ENCODE results near the gene FHDC1. TPM values are rescaled to one million over a fixed set of nuclear protein-coding genes. Genes with fewer than 3 reads are reported as not detected.
A peak's percentile ranks its signal among the peaks of the same experiment; 100 is the strongest.

FHDC1 gene
- polyA plus RNA-seq, 3 donors: 0.21 TPM; not detected in 2

- 44% methylated on average over 9 of the region's 17 CpGs for WGBS (ENCODE audit: insufficient coverage)
- H3K27ac Mint-ChIP-seq: no peak overlapping the region
- H3K4me1 Mint-ChIP-seq: peaks cover 23% of the 10 kb centered on the region
- DNase-seq: no peak
- peaks cover 0 to 37% of the 10 kb centered on the region in 2 donors for H3K9me3 ChIP-seq (replicated peaks in 1 of 2; ENCODE audit: control insufficient read depth in 1 of 2, insufficient read depth in 1 of 2, low read length in 2 of 2)
- H3K4me3 Mint-ChIP-seq: peak overlapping the region; percentile 60 to 92
- intact Hi-C loops (cut with micrococcal nuclease): no loop called here
- H4K20me1 ChIP-seq (ENCODE audit: insufficient read depth, low read length): no peaks in the 10 kb centered on the region
- H2AFZ ChIP-seq (ENCODE audit: insufficient read depth, low read depth, low read length, poor library complexity, severe bottlenecking): no peak overlapping the region
- peaks cover 14 to 16% of the 10 kb centered on the region in 2 donors for H3K36me3 Mint-ChIP-seq
- no peaks in the 10 kb centered on the region for H3K79me2 ChIP-seq (ENCODE audit: insufficient read depth, low read length)
- H3K4me3 ChIP-seq (replicated peaks in 1 of 3; ENCODE audit: low read depth in 2 of 3, low read length in 3 of 3): peak overlapping the region in 1 of 3 experiments; percentile 76
- peaks cover 28 to 36% of the 10 kb centered on the region in 2 donors for H3K4me1 ChIP-seq (ENCODE audit: control insufficient read depth in 1 of 2, insufficient read depth in 2 of 2, low read length in 2 of 2)
- peaks cover 63 to 82% (median 69%) of the 10 kb centered on the region in 3 donors for H3K27me3 Mint-ChIP-seq (ENCODE audit: low read depth in 3 of 3)
- H3K4me2 ChIP-seq (replicated peaks; ENCODE audit: extremely low read depth, low read length, poor library complexity, severe bottlenecking): peak overlapping the region; percentile 89
- no peak overlapping the region for H3K27ac ChIP-seq (ENCODE audit: low read depth in 1 of 2, low read length in 2 of 2)
- peaks cover 0 to 31% (median 16%) of the 10 kb centered on the region in 7 donors for H3K9me3 Mint-ChIP-seq
- peaks cover 65 to 82% of the 10 kb centered on the region in 2 donors for H3K27me3 ChIP-seq (ENCODE audit: control insufficient read depth in 2 of 2, insufficient read depth in 2 of 2, low read length in 2 of 2)
- H3K36me3 ChIP-seq (replicated peaks in 1 of 2; ENCODE audit: control insufficient read depth in 1 of 2, insufficient read depth in 2 of 2, low read length in 2 of 2): no peaks in the 10 kb centered on the region
- no peak for TF ChIP-seq CTCF (IDR thresholded peaks at IDR 0.05)
- H3K9ac ChIP-seq (ENCODE audit: insufficient read depth, low read length, poor library complexity, severe bottlenecking): no peak overlapping the region
These were observed 2.3 kb downstream of the FHDC1 start for GRCh38 chr4:152938237-152938947.

GRCh38 chr4:152939621-152940020 lies 3.5 kb downstream of the FHDC1 start:
- no peak overlapping the region for H3K27ac Mint-ChIP-seq
- H3K4me3 Mint-ChIP-seq: peak overlapping the region in 1 of 2 donors; percentile 92
- peaks cover 0 to 32% of the 10 kb centered on the region in 2 donors for H3K9me3 ChIP-seq (replicated peaks in 1 of 2; ENCODE audit: control insufficient read depth in 1 of 2, insufficient read depth in 1 of 2, low read length in 2 of 2)
- H3K27me3 Mint-ChIP-seq (ENCODE audit: low read depth in 3 of 3): peaks cover 52 to 69% (median 57%) of the 10 kb centered on the region in 3 donors
- no peaks in the 10 kb centered on the region for H3K79me2 ChIP-seq (ENCODE audit: insufficient read depth, low read length)
- no peaks in the 10 kb centered on the region for H4K20me1 ChIP-seq (ENCODE audit: insufficient read depth, low read length)
- no peak overlapping the region for H2AFZ ChIP-seq (ENCODE audit: insufficient read depth, low read depth, low read length, poor library complexity, severe bottlenecking)
- H3K27ac ChIP-seq (ENCODE audit: low read depth in 1 of 2, low read length in 2 of 2): no peak overlapping the region
- intact Hi-C loops (cut with micrococcal nuclease): no loop called here
- H3K9me3 Mint-ChIP-seq: peaks cover 0 to 24% (median 16%) of the 10 kb centered on the region in 7 donors
- peaks cover 28 to 36% of the 10 kb centered on the region in 2 donors for H3K4me1 ChIP-seq (ENCODE audit: control insufficient read depth in 1 of 2, insufficient read depth in 2 of 2, low read length in 2 of 2)
- no peak overlapping the region for H3K4me3 ChIP-seq (replicated peaks in 1 of 3; ENCODE audit: low read depth in 2 of 3, low read length in 3 of 3)
- no peak for DNase-seq
- H3K27me3 ChIP-seq (ENCODE audit: control insufficient read depth in 2 of 2, insufficient read depth in 2 of 2, low read length in 2 of 2): peaks cover 56 to 72% of the 10 kb centered on the region in 2 donors
- TF ChIP-seq CTCF (IDR thresholded peaks at IDR 0.05): no peak
- WGBS (ENCODE audit: insufficient coverage): no CpG with 5 or more reads among the region's 2 CpGs
- H3K4me2 ChIP-seq (replicated peaks; ENCODE audit: extremely low read depth, low read length, poor library complexity, severe bottlenecking): no peak overlapping the region
- no peaks in the 10 kb centered on the region for H3K36me3 ChIP-seq (replicated peaks in 1 of 2; ENCODE audit: control insufficient read depth in 1 of 2, insufficient read depth in 2 of 2, low read length in 2 of 2)
- H3K9ac ChIP-seq (ENCODE audit: insufficient read depth, low read length, poor library complexity, severe bottlenecking): no peak overlapping the region
- peaks cover 7 to 11% of the 10 kb centered on the region in 2 donors for H3K36me3 Mint-ChIP-seq
- H3K4me1 Mint-ChIP-seq: peaks cover 23% of the 10 kb centered on the region
